ENCODE measurements around the gene BTD.

Gene BTD

GRCh38 chr3:15636028-15636709 lies 34.6 kb downstream of the BTD start:
- peak; percentile 97 for DNase-seq (ENCODE audit: low read depth)

- no peak for DNase-seq (ENCODE audit: low read depth)
These were observed 35.8 kb downstream of the BTD start for GRCh38 chr3:15637131-15637951.

- no peak for DNase-seq (ENCODE audit: low read depth)
These were observed 36.8 kb downstream of the BTD start for GRCh38 chr3:15638193-15638890.

- DNase-seq (ENCODE audit: low read depth): no peak
These were observed 37.3 kb downstream of the BTD start for GRCh38 chr3:15638891-15639262.

GRCh38 chr3:15645246-15645645 lies 43.7 kb downstream of the BTD start:
- no peak for DNase-seq (ENCODE audit: low read depth)

GRCh38 chr3:15645740-15646501 lies 44.4 kb downstream of the BTD start:
- DNase-seq (ENCODE audit: low read depth): peak; percentile 95

- peak; percentile 99 for DNase-seq (ENCODE audit: low read depth)
These were observed 45.4 kb downstream of the BTD start for GRCh38 chr3:15646851-15647511.

- peak; percentile 93 for DNase-seq (ENCODE audit: low read depth)
These were observed 46.1 kb downstream of the BTD start for GRCh38 chr3:15647611-15648167.

- no peak for DNase-seq (ENCODE audit: low read depth)
These were observed 47.8 kb downstream of the BTD start for GRCh38 chr3:15649341-15649740.

GRCh38 chr3:15649858-15650257 lies 48.3 kb downstream of the BTD start:
- DNase-seq (ENCODE audit: low read depth): no peak

GRCh38 chr3:15651396-15651795 lies 49.9 kb downstream of the BTD start:
- no peak for DNase-seq (ENCODE audit: low read depth)

- no peak for DNase-seq (ENCODE audit: low read depth)
These were observed 51.8 kb downstream of the BTD start for GRCh38 chr3:15653321-15653720.

- no peak for DNase-seq (ENCODE audit: low read depth)
These were observed 52.6 kb downstream of the BTD start for GRCh38 chr3:15654127-15654526.

GRCh38 chr3:15654891-15655290 lies 53.3 kb downstream of the BTD start:
- no peak for DNase-seq (ENCODE audit: low read depth)

GRCh38 chr3:15656342-15656741 lies 54.8 kb downstream of the BTD start:
- no peak for DNase-seq (ENCODE audit: low read depth)

- DNase-seq (ENCODE audit: low read depth): no peak
These were observed 55.5 kb downstream of the BTD start for GRCh38 chr3:15657016-15657415.

GRCh38 chr3:15659254-15659975 lies 57.9 kb downstream of the BTD start:
- DNase-seq (ENCODE audit: low read depth): no peak

GRCh38 chr3:15660055-15660935 lies 58.8 kb downstream of the BTD start:
- DNase-seq (ENCODE audit: low read depth): no peak

GRCh38 chr3:15664144-15664543 lies 62.6 kb downstream of the BTD start:
- no peak for DNase-seq (ENCODE audit: low read depth)
